NCI-H1694 (cell line): ENCODE results near the gene CANX.

Experiments
- DNase-seq: peaks from one replicate; lab custom pipeline; 2025; lab: John Stamatoyannopoulos, UW

CANX gene

DNA sequence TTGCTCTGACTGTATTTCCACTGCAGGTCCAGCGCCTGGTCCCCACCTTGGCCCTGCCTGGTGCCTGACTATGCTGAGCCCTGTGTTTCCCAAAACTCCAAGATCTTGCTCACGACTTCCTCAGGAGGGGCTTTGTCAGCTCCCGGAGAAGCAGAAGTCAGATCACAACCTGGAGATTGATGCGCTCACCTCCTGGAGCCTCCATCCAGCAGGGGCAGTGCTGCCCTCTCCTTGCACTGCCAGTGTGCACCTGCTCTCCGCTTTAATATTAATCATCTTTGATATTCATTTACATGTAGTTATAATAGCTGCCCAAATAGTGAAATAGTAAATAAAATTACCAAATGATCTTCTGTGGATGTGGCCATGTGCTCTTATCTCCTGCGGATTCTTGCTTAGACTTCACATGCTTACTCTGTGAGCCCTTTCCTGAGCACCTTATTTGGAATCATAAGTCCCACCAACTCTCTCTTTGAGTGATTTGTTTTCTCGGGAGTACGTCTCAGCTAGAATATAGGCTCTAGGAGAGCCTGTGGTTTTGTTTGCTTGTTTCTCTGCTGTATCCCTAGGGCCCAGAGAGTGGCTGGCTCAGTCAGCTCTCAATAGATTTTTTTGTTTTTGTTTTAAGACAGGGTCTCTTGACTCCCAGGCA lies 51.2 kb downstream of the CANX start:
- DNase-seq: no peak

DNA sequence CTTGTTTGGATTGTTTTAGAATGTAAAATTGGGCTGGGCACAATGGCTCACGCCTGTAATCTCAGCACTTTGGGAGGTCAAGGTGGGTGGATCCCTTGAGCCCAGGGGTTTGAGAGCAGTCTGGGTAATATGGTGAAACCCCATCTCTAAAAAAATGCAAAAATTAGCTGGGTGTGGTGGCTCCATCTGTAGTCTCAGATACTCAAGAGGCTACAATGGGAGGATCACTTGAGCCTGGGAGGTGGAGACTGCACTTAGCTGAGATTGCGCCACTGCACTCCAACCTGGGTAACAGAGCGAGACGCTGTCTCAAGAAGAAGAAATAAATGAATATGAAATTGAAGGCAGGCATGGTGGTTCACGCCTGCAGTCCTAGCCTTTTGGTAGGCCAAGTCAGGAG lies 55.2 kb downstream of the CANX start:
- DNase-seq: no peak

DNA sequence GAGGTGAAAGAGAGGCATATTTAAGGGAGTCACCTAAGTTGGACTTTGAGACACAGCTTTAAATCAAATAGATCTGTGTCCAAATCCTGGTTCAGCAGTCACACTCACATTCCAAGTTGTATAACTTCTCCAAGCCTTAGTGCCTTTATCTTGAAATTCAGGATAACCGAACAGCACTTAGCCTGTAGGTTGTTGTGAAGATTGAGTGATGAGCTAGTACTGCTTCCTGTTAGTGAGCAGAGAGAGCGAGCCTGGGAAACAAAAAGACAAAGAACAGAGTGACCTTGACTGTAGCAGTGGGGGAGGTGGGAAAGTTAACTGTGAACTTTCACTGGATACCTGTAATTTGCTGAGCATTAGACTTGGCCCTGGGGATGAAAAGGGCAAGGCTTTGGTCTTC lies 56.3 kb downstream of the CANX start:
- no peak for DNase-seq

DNA sequence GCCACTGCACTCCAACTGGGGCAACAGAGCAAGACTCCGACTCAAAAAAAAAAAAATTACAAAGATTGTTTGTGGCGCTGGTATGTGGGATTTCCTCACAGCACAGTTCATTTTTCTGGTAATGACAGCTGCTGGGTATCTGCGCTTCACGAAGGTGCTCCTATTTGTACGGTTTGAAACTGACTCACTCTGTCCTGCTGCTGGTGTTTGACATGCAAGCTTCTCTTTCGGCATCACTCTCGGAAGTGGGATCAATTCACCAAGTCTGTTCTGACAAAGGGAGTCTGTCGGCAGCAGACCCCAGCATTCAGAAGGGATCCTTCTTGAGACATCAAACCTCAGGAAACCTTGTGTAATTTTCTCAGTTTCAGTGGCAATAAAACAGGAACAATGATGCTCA lies 60.2 kb downstream of the CANX start:
- no peak for DNase-seq

DNA sequence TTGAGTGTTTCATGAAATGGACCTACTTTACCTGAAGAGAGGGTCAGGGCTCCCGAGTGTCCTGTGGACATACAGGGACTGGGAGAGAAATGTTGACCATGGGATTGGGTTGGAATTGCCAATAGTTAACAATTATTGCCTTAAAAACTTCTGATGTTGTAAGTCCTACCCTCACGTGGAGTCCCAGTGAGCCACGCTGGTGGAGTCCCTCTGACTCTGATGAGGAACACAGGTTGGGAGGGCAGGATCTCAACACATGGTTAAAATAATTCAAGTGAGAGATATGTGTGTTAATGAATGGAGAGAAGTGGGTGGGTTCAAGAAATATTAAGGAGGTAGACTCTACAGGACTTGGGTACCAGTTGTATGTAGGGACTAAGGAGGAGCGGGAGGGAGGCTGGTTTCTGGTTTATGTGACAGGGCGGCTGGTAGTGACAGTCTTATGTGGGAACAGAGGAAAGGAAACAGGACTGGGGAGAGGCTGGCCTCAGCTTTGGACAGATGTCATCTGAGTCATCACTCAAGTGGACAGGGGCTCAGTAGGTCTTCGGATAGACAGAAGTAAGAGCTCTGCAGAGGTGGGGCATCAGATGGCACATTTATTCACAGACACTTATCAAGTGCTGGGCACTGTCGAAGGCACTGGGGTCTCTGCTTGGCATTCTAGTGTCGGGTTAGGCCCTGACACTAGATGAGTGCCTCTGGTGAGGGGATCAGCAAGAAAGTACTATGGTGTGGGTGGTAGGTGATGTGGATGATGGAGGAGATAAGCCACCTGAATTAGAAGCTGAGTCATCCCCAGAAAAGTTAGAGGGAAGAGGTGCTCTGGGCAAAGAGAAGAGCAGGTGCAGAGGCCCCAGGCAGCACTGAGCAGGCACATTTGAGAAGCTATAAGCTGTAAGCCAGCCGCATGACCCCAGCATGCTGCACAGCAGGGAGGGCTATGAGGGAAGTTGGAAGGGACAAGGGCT lies 61.1 kb downstream of the CANX start:
- no peak for DNase-seq

DNA sequence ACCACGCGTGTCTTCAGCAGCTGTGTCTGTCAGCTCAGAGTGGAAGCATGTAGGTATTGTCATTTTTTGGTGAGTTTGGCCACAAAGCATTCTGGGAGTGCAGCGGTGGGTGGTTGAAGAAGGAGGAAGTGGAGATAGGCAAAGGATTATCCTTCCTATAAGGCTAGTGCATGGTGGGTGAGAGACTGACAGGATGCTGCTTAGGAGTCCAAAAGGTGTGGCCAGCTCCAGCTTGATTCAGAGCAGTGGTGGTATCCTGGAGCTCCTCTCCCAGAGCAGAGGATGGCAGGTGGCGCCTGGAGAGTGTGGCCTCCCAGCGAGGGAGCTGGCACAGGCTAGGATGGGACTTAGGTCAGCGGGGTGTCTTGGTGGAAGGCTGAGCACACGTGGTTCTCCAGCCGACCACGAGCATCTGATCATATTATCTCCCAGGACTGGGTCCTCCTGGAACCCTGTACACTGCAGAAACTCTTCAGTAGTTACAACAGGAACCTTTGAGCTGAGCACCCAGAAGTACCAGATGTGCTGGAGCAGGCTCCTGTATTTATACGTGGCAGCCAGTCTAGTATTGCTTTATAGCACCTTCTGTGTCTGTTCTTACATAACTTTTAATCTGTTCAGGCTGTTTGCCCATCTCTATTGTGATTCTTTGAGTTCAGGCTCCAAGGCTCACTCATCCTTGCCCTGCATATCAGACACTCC lies 63.5 kb downstream of the CANX start:
- DNase-seq: no peak

DNA sequence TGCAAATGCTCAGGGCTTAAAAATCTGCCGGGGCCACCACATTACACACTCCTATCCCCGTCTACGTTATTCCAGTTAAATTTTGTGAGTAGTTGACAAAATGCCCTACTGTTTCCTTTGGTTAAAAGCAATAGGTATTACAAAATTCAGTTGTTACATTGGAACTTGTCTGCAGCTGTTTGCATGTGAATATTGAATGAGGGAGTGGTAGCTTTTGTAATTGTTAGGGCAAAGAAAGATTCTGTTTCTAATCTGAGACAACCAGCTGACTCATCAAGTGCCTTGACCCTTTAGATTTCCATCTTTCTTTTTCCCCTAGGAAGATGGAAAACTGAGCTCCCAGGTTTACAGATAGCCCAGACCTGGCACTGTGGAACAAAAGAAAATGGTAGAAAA lies 64.0 kb downstream of the CANX start:
- no peak for DNase-seq

DNA sequence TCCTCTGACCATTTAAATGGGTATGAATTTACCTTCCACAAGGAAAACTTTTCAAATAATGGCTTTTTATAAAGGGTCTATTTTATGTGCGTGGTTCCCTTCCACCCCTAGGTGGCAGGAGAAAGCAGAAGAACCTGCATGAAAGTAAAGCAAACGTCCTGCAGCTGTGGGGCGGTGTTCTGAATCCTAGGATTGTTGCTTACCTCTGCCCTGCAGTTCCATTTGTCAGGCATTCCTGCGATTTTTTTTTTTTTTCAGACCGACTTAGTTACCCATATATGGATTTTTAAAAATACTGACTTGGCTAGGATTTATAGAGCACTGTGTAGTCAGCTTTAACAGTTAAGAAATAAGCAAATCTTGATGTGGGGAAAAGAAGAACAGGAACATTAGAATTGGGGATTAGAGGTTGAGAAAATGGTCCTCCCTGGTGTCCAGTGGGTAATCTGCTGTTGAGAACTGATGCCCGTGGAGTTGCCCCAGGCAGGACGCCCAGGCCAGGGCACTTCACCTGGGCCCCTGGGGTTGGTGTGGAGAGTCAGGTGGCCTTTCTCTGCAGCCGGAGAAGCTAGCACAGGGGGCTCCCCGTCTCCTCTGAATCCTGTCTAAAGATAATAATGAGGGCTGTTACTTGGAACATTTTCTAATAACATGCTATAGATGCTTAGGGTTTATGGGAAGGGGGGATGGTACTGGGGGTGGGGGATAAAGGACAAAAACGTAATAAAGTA lies 64.6 kb downstream of the CANX start:
- no peak for DNase-seq

DNA sequence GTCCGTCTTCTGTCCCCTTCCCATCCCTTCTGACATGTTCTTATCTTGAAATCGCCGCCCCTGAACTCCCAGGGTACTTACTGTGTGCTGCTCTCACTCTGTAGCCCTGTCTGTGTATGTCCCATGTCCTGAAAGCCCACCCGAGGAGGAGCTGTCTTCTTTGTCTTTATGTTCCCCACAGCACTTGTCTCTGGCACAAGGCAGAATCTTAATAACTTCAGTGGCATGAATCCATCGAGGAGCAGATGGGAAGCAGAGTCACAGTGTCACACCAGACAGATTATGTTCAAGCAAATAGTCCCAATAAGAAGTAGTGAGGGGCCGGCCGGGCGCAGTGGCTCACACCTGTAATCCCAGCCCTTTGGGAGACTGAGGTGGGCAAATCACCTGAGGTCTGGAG lies 65.3 kb downstream of the CANX start:
- DNase-seq: no peak

DNA sequence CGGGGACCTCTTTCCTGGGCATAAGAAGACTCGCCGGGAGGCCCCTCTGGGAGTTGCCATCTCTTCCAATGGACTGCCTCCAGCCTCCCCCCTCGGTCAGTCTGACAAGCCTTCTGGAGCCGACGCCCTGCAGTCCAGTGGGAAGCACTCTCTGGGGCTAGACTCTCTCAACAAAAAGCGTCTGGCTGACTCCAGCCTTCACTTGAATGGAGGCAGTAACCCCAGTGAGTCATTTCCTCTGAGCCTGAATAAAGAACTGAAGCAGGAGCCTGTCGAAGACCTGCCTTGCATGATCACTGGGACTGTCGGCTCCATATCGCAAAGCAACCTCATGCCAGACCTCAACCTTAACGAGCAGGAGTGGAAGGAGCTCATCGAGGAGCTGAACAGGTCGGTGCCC lies 66.6 kb downstream of the CANX start:
- no peak for DNase-seq

DNA sequence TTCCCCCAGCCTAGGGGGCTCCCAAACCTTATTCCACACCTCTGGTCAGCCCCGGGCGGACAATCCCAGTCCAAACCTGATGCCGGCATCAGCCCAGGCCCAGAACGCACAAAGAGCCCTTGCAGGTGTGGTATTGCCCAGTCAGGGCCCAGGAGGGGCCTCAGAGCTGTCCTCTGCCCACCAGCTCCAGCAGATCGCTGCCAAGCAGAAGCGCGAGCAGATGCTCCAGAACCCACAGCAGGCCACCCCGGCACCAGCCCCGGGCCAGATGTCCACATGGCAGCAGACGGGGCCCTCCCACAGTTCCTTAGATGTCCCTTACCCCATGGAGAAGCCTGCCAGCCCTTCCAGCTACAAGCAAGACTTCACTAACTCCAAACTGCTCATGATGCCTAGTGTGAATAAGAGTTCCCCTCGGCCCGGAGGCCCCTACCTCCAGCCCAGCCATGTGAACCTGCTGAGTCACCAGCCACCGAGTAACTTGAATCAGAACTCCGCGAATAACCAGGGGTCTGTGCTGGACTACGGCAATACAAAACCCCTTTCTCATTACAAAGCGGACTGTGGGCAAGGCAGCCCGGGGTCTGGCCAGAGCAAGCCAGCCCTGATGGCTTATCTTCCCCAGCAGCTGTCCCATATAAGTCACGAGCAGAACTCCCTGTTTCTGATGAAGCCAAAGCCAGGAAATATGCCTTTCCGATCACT lies 67.4 kb downstream of the CANX start:
- no peak for DNase-seq

DNA sequence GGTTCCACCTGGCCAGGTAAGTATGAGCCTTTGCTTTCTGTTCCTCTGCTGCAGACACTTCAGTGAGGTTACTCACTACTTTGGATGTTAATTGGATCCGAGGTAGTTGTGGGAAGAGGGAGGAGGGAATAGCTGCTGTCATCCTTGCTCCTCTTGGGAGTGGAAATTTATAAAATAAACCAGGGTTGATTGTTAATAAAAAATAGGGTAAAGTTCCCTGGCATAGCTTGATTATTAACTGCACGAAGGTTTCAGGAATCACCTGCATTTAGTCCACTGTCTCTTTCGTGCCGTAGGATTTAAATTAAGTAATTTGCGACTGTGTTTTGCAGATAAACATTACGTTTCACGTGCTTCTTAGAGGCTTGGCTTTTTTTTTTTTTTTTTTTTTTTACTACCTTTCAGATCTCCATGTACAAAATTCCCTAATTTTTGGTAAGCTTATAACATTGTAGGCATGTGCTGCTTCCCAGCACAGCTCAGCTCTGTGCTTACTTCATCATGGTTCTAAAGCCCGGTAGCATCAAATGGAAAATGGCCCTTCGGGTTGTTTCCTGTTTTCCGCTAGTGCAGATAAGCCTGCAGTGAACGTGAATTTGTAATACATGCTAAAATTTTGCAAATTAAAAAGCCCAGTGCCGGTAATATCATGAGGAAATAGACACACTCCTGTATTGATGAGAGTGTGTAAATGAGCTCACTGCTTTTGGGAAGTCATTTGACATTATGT lies 68.1 kb downstream of the CANX start:
- no peak for DNase-seq

DNA sequence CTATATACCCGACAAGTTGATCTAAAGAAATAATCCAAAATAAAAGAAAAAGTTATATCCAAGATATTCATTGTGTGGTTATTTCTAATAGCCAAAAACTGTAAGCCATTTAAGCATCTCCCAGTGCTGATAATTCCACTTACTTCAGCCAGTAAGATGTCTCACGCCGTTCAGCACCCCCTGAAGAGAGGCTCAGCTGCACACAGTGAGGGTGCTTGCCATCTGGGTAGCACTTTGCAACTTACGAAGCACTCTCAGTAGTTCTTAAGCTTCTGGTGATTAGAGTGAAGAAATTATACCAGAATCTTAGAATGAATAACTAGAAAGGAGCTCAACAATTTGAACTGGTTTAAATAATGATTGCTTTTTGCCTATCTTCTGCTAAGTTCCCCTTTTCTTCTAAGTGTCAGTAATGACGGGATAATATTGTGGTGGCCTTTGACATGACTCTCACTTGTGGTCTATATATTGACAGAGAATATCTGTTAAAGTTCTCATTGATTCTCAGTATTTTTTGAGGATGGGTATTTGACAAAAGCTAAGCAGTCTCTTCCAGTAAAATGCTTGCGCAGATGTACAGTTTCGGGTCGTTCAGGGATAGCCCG lies 68.8 kb downstream of the CANX start:
- no peak for DNase-seq

DNA sequence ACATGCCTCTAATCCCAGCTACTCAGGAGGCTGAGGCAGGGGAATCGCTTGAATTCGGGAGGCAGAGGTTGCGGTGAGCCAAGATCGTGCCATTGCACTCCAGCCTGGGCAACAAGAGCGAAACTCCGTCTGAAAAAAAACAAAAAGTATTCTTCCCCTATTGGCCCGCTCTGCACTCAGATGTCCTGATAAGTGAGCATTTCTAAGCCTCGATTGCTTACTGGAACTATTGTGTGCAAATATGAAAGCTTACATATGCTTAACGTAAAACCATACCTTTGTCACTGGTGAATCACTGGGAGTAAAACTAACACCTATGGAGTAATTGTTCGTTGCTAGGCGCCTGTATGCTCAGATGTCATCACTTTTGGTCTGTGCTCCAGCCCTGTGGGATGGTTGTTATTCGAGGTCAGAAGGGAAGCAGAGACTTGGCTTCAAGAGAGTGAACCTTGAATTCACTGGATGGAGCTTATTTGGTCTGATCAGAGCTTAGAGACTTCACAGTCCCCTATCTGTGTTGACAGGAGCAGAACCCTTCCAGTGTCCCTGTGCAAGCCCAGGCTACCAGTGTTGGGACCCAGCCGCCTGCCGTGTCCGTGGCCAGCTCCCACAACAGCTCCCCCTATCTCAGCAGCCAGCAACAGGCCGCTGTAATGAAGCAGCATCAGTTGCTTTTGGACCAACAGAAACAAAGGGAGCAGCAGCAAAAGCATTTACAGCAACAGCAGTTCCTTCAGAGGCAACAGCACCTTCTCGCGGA lies 69.7 kb downstream of the CANX start:
- DNase-seq: no peak

DNA sequence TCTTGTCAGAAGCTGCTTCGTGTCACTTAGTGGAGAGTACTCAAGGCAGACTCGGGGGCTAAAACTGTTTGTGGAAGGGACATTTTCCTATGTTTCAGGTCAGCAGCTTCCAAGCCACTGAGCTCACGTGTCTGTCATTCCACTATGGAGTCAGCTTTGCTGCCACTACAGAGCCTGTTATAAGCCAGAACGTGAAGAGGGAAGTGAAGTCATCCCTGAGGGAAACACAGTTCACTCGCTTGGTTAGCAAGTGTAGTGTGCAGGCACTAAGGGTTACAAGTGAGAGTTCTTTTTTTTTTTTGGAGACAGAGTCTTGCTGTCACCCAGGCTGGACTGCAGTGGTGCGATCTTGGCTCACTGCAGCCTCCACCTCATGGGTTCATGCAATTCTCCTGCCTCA lies 70.5 kb downstream of the CANX start:
- no peak for DNase-seq

DNA sequence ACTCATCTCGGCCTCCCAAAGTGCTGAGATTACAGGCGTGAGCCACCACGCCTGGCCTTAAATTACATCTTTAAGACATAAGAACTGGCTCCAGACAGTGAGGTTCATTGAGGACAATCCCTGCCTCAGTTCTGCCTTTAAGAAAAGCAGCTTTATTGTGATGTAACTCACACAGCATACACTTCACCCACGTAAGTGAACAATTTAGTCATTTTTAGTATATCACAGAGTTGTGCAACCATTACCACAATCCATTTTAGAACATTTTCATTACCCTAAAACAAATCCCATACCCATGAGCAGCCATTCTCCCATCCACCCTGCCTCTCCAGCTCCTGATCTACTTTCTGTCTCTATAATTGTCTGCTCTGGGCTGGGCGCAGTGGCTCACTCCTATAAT lies 71.0 kb downstream of the CANX start:
- DNase-seq: no peak

DNA sequence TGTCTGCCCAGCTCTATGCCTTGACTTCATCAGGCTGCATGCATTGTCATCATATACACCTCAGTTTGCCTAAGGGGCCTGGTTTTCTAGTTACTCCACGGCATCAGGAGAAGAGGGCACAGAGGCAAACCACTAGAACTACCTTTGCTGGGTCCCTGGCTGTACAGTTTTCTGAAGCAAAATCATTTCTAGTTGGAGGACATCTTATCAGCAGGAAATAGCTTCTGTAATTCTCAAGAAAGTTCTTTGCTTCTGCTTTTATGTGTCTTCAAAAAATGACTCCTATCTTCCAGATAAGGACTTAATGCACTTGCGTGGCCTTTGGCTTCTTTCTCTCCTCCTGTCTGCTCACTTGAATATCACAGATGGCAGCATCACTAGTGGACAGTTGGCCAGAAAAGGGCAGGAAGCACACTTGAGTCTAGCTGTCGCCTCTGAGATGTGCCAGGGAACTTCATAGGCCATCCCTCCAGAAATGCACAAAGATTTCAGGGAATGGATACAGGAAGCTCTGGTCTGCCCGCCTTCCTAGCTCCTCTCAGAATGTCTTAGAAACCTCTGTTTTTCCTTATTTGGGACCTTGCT lies 72.6 kb downstream of the CANX start:
- DNase-seq: no peak

DNA sequence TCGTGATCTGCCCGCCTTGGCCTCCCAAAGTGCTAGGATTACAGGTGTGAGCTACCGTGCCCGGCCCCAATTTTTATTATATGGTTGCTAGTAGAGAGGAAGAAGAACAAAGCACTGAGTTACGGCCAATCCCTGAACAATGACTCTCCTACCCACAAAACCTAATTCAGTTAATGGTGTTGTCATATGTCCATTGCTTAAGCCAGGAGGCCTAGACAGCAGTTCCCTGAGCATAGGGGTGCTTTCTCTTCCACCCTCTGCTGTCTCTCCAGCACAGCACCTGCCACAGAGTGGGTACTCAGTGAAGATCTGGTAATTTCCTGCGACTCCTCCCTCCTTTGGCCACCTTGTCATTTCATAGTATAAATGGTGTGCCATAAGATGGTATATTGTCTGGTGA lies 73.6 kb downstream of the CANX start:
- no peak for DNase-seq

DNA sequence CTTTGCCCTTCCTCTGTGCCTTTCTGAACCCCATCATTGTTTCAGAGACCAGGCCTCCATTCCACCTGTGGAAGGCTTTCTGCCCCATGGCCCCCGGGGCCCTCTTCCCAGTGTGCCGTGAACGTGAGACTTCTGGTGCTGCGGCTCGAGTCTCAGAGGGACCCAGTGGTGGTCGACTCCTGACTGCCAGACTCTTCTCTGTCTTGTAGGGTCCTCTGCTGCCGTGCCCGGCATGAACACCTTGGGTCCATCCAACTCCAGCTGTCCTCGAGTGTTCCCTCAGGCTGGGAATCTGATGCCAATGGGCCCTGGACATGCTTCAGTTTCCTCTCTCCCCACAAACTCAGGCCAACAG lies 74.9 kb downstream of the CANX start:
- no peak for DNase-seq
